ENCODE measurements around the gene CNN2. TPM values are rescaled to one million over a fixed set of nuclear protein-coding genes. Genes with fewer than 3 reads are reported as not detected.

The CNN2 gene
- total and polyA plus RNA-seq, 2 of the 8 experiments (the other 6 are each of a cell fraction or from before 2014, with no cell fraction given): 189 to 551 TPM

DNA sequence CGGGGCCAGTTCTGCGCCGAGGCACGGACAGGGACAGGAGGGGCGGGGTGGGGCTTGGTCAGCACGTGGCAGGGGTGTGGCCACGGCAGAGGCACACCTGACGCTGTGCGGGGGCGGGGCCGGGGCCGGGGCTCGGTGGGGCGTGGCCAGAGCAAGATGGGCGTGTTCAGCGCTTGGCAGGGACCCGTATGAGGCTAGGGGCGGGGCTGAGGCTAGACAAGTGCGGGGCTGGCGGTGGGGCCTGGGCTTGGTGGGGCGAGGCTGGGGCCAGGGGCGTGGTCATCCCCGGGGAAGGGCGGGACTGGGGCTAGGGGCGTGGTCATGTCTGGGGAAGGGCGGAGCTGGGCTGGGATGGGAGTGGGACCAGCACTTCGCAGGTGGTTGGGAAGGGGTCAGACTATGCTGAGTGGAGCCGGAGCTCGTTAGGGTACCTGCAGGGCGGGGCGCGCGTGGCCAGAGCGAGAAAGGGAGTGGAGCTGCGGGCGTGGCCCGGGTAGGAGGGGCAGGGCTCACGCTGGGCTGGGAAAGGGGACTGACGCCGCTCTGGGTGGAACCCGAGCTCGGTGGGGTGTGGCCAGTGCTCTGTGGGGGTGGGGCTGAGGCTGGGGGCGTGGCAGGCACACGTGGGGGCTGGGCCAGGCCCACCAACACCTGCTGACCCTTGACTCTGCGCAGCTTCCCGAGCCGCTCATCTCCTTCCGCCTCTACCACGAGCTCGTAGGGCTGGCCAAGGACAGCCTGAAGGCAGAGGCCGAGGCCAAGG lies 55.9 kb downstream of the CNN2 start (continued):
- TF ChIP-seq TBP (IDR thresholded peaks at IDR 0.05; ENCODE audit: low read depth, low read length): no peak
- TF ChIP-seq POLR2AphosphoS5 (IDR thresholded peaks at IDR 0.05; ENCODE audit: low read depth, low read length): no peak
- TF ChIP-seq SP1 (IDR thresholded peaks at IDR 0.05; ENCODE audit: low read depth, low read length): 0 out of 2 replicates have a peak, but pooled peaks have one; percentile 50
- TF ChIP-seq SP2 (IDR thresholded peaks at IDR 0.05; ENCODE audit: low read length): no peak
- no peak for TF ChIP-seq EZH2 (IDR thresholded peaks at IDR 0.05; ENCODE audit: low read depth, low read length, severe bottlenecking)
- no peak for TF ChIP-seq ASH2L (IDR thresholded peaks at IDR 0.05; ENCODE audit: low read length)

Data from H1 (cell line).